Omental fat pad (tissue), 4 donors: Measurements from ENCODE around the gene STC2. TPM values are rescaled to one million over a fixed set of nuclear protein-coding genes. Genes with fewer than 3 reads are reported as not detected.

Experiments
- ATAC-seq: fragments of 150-250 bp; one replicate; pipeline ENCODE4 v1.9.1; 2016; ENCODE audit warnings: mild to moderate bottlenecking, moderate library complexity; ENCODE audit not compliant: low FRiP score
- DNase-seq: peaks from one replicate; pipeline ENCODE4 v3.0.0-alpha.2; 2019; ENCODE audit warnings: low spot score
- CTCF ChIP-seq, 3 donors: fragments of 450-650 bp; IDR thresholded peaks; one replicate each; pipeline ENCODE4 v1.5.1; 2016 to 2017; ENCODE audit warnings: antibody characterized with exemption in 3 of 3, mild to moderate bottlenecking in 3 of 3, moderate library complexity in 2 of 3
- total RNA-seq, 4 donors: library from RNA; depleted of rRNA; stranded (reverse); fragments of >200 nt; gene quantifications; one replicate each; pipeline ENCODE4 v1.1.0, GENCODE V29; 2016

STC2 gene
- total RNA-seq, 4 donors from 2014 or later: 15.8 to 45.9 (median 29.1) TPM

GRCh38 chr5:173306695-173307094 lies 21.5 kb downstream of the STC2 start:
- DNase-seq: no peak
- TF ChIP-seq CTCF (IDR thresholded peaks at IDR 0.05): no peak
- ATAC-seq: no peak

- DNase-seq (no peak), ATAC-seq (no peak)
- no peak for TF ChIP-seq CTCF (IDR thresholded peaks at IDR 0.05)
Observed at GRCh38 chr5:173304591-173304988, 23.6 kb downstream of the STC2 start.

GRCh38 chr5:173303878-173304590 lies 24.2 kb downstream of the STC2 start:
- ATAC-seq: no peak
- no peak for TF ChIP-seq CTCF (IDR thresholded peaks at IDR 0.05)
- DNase-seq: no peak

GRCh38 chr5:173302546-173303155 lies 25.6 kb downstream of the STC2 start:
- no peak for ATAC-seq

GRCh38 chr5:173301695-173302545 lies 26.3 kb downstream of the STC2 start:
- ATAC-seq (no peak), DNase-seq (no peak)
- no peak for TF ChIP-seq CTCF (IDR thresholded peaks at IDR 0.05)

More at GRCh38 chr5:173302546-173303155, 25.6 kb downstream of the STC2 start:
- DNase-seq: no peak
- no peak for TF ChIP-seq CTCF (IDR thresholded peaks at IDR 0.05)

GRCh38 chr5:173300389-173301047 lies 27.7 kb downstream of the STC2 start:
- no peak for DNase-seq
- ATAC-seq: no peak
- TF ChIP-seq CTCF (IDR thresholded peaks at IDR 0.05): no peak
